ENCODE measurements around the gene KIF21A. TPM values are rescaled to one million over a fixed set of nuclear protein-coding genes. Genes with fewer than 3 reads are reported as not detected.

The KIF21A gene
- polyA plus RNA-seq, 1 donor from 2014 or later, result 1.8 TPM

DNA sequence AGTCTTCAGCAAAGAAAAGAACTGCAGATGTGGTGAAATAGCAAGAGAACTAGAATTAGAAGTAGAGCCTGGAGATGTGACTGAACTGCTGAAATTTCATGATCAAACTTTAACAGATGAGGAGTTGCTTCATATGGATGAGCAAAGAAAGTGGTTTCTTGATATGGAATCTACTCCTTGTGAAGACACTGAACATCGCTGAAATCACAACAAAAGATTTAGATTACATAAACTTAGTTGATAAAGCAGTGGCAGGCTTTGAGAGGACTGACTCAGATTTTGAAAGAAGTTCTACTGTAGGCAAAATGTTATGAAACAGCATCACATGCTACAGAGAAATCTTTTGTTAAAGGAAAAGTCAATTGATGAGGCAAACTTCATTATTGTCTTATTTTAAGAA lies 175.0 kb downstream of the KIF21A start:
- no peaks in the 10 kb centered on the region for H3K27me3 Mint-ChIP-seq
- H3K9me3 Mint-ChIP-seq, result peaks cover 0 to 1% (median under 1%) of the 10 kb centered on the region in 3 donors
- no peak overlapping the region for H3K27ac Mint-ChIP-seq
- H3K4me3 Mint-ChIP-seq, result no peak overlapping the region
- no peaks in the 10 kb centered on the region for H3K4me1 Mint-ChIP-seq
- H3K36me3 Mint-ChIP-seq, result peaks cover under 1% of the 10 kb centered on the region

DNA sequence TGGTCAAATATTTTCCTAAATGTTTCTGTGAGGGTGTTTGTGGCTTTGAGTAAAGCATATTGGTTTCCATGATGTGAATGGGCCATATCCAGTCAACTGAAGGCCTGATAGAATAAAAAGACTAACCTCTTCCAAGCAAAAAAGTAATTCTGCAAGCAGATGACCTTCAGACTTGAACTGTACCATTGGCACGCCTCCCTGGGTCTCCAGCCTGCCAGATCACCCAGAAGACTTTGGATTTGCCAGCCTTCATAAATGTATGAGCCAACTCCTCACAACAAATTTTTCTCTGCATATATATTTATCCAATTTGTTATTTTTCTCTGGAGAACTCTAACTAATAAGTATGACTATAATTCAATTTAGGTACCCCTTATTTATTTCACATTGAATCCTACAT lies 190.3 kb downstream of the KIF21A start:
- Mint-ChIP-seq H3K27ac (no peak overlapping the region), H3K36me3 (no peaks in the 10 kb centered on the region), H3K4me3 (no peak overlapping the region)

More for the DNA sequence above, 190.3 kb downstream of the KIF21A start:
- H3K4me1 Mint-ChIP-seq, result no peaks in the 10 kb centered on the region
- H3K9me3 Mint-ChIP-seq, result peaks cover 0 to 6% (median 0%) of the 10 kb centered on the region in 3 donors
- H3K27me3 Mint-ChIP-seq, result no peaks in the 10 kb centered on the region

Other genes starting within 250 kb of the KIF21A start
- 1.5 TPM for gene ABCD2, start 176.7 kb upstream of the KIF21A start, polyA plus RNA-seq